B cell (primary cell): ENCODE results near the gene URB1.

Source experiments
- CTCF ChIP-seq: fragments of 200-600 bp; IDR thresholded peaks from one replicate; pipeline ENCODE4 v1.8.0; 2022; ENCODE audit warnings: antibody characterized with exemption, mild to moderate bottlenecking
- EZH2 ChIP-seq: IDR thresholded peaks from 2 replicates; pipeline ENCODE4 v1.6.1; 2012; ENCODE audit warnings: borderline replicate concordance, low read depth, mild to moderate bottlenecking, moderate library complexity, low read length; ENCODE audit not compliant: insufficient read depth, poor library complexity, severe bottlenecking

- TF ChIP-seq CTCF = no peak
- TF ChIP-seq EZH2 = no peak
Observed at GRCh38 chr21:32378956-32379355, 13.9 kb downstream of the URB1 start.
